ENCODE results near the gene SERAC1.

The SERAC1 gene

DNA sequence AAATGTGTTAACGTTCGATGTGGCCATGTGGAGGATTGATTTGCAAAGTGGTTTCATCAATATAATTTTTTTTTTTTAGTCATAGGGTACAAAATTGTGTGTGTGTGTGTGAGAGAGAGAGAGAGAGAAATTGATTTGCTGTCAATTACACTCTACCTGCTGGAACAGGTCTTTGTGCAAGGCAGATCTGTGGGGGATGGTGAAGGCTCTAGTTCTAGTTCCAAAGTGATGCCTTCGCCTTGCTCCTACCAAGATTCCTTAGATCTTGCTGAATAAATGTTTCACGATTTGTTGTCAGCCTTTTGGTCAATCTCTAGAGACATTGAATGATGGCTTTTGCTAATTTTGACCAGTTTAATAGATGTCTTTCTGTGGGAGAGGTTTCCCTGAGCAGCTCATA lies 64.8 kb downstream of the SERAC1 start:
- no peak overlapping the region for H3K4me3 ChIP-seq (ENCODE audit: low read length)
- peaks cover 5% of the 10 kb centered on the region for H3K4me1 ChIP-seq (ENCODE audit: insufficient read depth, low read length)
- H3K36me3 ChIP-seq (ENCODE audit: insufficient read depth, low read length), result peaks cover 3% of the 10 kb centered on the region

DNA sequence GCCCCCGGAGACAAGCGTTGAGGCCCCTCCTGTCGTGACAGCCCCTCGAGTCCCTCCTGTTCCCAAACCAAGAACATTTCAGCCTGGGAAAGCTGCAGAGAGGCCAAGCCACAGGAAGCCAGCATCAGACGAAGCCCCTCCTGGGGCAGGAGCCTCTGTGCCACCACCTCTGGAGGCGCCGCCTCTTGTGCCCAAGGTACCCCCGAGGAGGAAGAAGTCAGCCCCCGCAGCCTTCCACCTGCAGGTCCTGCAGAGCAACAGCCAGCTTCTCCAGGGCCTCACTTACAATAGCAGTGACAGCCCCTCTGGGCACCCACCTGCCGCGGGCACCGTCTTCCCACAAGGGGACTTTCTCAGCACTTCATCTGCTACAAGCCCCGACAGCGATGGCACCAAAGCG lies 72.4 kb downstream of the SERAC1 start:
- Histone ChIP-seq H3K4me1 (ENCODE audit: insufficient read depth, low read length) (peaks cover 5% of the 10 kb centered on the region), H2AFZ (ENCODE audit: low read depth, low read length) (no peak overlapping the region), H3K9me3 (ENCODE audit: low read length) (peaks cover 2% of the 10 kb centered on the region), H3K36me3 (ENCODE audit: insufficient read depth, low read length) (peaks cover 19% of the 10 kb centered on the region), H3K4me3 (ENCODE audit: low read length) (no peak overlapping the region), H3K27me3 (ENCODE audit: insufficient read depth, low read length) (no peaks in the 10 kb centered on the region)

More for the DNA sequence above, 64.8 kb downstream of the SERAC1 start:
- H2AFZ ChIP-seq (ENCODE audit: low read depth, low read length), result no peak overlapping the region
- peaks cover 1% of the 10 kb centered on the region for H3K9me3 ChIP-seq (ENCODE audit: low read length)
- H3K27me3 ChIP-seq (ENCODE audit: insufficient read depth, low read length), result no peaks in the 10 kb centered on the region

GRCh38 chr6:158095031-158095430 lies 73.0 kb downstream of the SERAC1 start:
- Histone ChIP-seq H3K36me3 (ENCODE audit: insufficient read depth, low read length) (peaks cover 19% of the 10 kb centered on the region), H3K27me3 (ENCODE audit: insufficient read depth, low read length) (no peaks in the 10 kb centered on the region), H2AFZ (ENCODE audit: low read depth, low read length) (no peak overlapping the region), H3K9me3 (ENCODE audit: low read length) (peaks cover 2% of the 10 kb centered on the region), H3K4me1 (ENCODE audit: insufficient read depth, low read length) (peaks cover 5% of the 10 kb centered on the region), H3K4me3 (ENCODE audit: low read length) (no peak overlapping the region)

GRCh38 chr6:158092806-158093205 lies 75.3 kb downstream of the SERAC1 start:
- peaks cover 21% of the 10 kb centered on the region for H3K36me3 ChIP-seq (ENCODE audit: insufficient read depth, low read length)

DNA sequence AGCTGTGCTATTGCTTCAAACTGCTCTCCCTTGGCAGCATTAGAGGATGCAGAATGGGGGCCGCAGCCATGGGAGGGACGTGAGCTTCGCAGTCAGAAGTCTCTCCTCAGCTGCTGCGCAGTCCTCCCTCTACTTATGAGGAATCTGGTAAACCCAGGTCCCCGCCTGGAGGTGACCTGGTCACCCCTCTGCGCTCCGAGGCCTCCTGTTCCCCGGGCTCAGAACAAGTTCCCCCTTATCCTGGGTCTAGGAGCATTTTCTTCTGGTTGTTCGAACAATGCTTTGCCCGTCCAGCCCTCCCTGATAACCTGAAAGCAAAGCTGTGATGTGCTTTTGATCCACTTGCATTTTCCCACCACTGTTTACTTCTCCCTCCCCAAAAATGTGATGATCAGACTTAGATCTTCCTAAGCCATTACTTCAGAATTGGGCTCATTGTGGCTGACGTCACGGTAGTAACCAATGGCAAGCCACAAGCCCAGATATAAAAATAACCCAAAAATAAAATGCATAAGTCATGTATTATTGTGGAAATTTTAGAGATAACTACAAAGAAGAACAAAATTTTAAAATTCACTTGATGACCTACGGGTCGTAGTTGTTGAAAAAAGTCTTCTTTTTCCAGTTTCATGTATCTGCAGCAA lies 80.7 kb downstream of the SERAC1 start:
- no peaks in the 10 kb centered on the region for H3K27me3 ChIP-seq (ENCODE audit: insufficient read depth, low read length)
- no peaks in the 10 kb centered on the region for H3K4me1 ChIP-seq (ENCODE audit: insufficient read depth, low read length)
- no peak overlapping the region for H2AFZ ChIP-seq (ENCODE audit: low read depth, low read length)
- no peaks in the 10 kb centered on the region for H3K9me3 ChIP-seq (ENCODE audit: low read length)
- no peak overlapping the region for H3K4me3 ChIP-seq (ENCODE audit: low read length)
- H3K36me3 ChIP-seq (ENCODE audit: insufficient read depth, low read length), result peaks cover 2% of the 10 kb centered on the region

More at GRCh38 chr6:158092806-158093205, 75.3 kb downstream of the SERAC1 start:
- H3K4me1 ChIP-seq (ENCODE audit: insufficient read depth, low read length), result no peaks in the 10 kb centered on the region
- H3K4me3 ChIP-seq (ENCODE audit: low read length), result no peak overlapping the region
- H2AFZ ChIP-seq (ENCODE audit: low read depth, low read length), result no peak overlapping the region
- H3K9me3 ChIP-seq (ENCODE audit: low read length), result peaks cover 2% of the 10 kb centered on the region
- H3K27me3 ChIP-seq (ENCODE audit: insufficient read depth, low read length), result no peaks in the 10 kb centered on the region

DNA sequence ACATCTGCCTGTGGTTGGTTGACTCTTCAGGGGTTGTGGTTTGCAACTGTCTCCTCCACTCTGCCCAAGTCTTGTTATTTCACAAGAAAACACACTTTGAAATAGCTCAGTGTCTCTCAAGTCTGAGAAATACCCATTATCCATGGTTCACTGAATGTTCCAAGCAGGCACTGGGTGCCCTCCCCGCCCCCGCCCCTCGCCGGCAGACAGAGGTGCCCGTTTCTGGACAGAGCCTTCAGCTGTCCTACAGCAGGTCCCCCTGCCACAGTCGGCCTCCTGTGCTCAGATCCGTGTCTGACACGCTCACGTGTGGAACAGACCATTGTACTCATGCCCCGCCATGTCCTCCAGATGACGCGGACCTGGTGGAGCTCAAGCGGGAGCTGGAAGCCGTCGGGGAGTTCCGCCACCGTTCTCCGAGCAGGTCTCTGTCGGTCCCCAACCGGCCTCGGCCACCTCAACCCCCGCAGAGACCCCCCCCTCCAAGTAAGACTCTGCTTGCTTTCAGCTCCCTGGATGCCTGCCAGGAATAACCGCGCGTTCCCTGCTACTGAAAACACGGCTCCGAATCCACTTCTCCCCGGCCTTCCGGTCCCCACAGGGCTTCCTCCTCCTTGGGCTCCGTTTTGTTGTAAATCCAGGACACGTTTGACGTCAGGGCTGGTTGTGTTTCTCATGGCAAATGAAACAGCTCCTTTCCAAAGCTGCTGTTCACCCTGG lies 81.4 kb downstream of the SERAC1 start:
- Histone ChIP-seq H3K36me3 (ENCODE audit: insufficient read depth, low read length) (peaks cover 2% of the 10 kb centered on the region), H3K27me3 (ENCODE audit: insufficient read depth, low read length) (no peaks in the 10 kb centered on the region), H2AFZ (ENCODE audit: low read depth, low read length) (no peak overlapping the region), H3K4me3 (ENCODE audit: low read length) (no peak overlapping the region), H3K4me1 (ENCODE audit: insufficient read depth, low read length) (no peaks in the 10 kb centered on the region), H3K9me3 (ENCODE audit: low read length) (no peaks in the 10 kb centered on the region)

DNA sequence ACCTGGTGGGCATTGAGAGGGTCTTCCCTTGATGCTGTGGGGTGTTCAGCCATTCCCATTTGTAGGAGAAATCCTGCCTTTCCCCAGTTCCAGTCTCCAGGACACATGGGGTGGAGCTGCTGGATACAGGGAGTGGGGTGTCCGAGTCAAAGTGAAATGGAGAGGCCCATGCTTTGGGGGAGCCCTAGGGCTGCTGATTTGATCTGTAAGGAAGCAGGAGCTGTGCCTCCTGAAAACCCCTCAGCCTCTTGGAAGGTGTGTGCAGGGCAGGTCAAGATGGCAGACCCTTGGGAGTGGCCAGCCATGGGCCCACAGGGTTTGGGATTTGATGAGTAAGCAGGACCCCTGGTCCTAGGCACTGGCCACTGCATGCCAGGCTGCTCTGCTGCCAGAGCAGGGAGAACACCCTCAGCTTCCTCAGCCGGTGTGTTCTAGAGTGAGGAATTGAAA lies 82.0 kb downstream of the SERAC1 start:
- Histone ChIP-seq H3K4me1 (ENCODE audit: insufficient read depth, low read length) (no peaks in the 10 kb centered on the region), H3K27me3 (ENCODE audit: insufficient read depth, low read length) (no peaks in the 10 kb centered on the region), H3K36me3 (ENCODE audit: insufficient read depth, low read length) (peaks cover 2% of the 10 kb centered on the region), H3K9me3 (ENCODE audit: low read length) (no peaks in the 10 kb centered on the region), H3K4me3 (ENCODE audit: low read length) (no peak overlapping the region), H2AFZ (ENCODE audit: low read depth, low read length) (no peak overlapping the region)

GRCh38 chr6:158085261-158086053 lies 82.6 kb downstream of the SERAC1 start:
- Histone ChIP-seq H2AFZ (ENCODE audit: low read depth, low read length) (no peak overlapping the region), H3K36me3 (ENCODE audit: insufficient read depth, low read length) (peaks cover 2% of the 10 kb centered on the region), H3K9me3 (ENCODE audit: low read length) (no peaks in the 10 kb centered on the region), H3K4me3 (ENCODE audit: low read length) (no peak overlapping the region), H3K4me1 (ENCODE audit: insufficient read depth, low read length) (no peaks in the 10 kb centered on the region), H3K27me3 (ENCODE audit: insufficient read depth, low read length) (no peaks in the 10 kb centered on the region)

DNA sequence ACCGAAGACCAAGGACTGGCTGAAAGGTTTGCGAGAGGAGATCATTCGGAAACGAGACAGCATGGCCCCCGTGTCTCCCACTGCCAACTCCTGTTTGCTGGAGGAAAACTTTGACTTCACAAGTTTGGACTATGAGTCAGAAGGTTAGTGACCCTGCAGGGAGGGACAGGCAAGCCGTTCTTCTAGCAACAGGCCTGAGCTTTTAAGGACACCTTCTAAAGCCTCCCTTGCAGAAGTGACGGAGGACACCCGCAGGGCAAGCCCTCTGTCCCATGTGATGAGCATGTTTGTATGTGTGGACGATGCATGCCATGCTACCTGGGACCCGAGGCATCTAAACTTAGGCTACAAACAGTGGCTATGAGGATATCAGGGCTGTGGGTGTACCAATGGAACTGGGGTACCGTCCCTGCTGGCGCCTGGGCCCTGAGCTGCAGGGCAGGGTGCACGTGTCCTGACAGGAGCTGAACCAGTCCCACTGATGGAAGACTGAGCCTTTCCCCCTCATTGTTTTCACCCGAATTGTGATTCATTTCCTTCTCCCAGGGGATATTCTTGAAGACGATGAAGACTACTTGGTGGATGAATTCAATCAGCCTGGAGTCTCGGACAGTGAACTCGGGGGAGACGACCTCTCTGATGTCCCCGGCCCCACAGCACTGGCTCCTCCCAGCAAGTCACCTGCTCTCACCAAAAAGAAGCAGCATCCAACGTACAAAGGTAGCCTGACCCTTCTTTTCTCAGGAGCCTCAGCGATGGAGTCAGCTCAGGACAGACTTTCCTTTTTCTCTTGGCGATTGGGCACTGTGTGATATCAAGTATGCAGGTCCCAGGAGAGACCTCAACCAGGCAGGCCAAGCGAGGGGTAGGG lies 84.4 kb downstream of the SERAC1 start:
- Histone ChIP-seq H3K36me3 (ENCODE audit: insufficient read depth, low read length) (no peaks in the 10 kb centered on the region), H3K27me3 (ENCODE audit: insufficient read depth, low read length) (no peaks in the 10 kb centered on the region), H2AFZ (ENCODE audit: low read depth, low read length) (no peak overlapping the region), H3K9me3 (ENCODE audit: low read length) (no peaks in the 10 kb centered on the region), H3K4me1 (ENCODE audit: insufficient read depth, low read length) (no peaks in the 10 kb centered on the region), H3K4me3 (ENCODE audit: low read length) (no peak overlapping the region)

DNA sequence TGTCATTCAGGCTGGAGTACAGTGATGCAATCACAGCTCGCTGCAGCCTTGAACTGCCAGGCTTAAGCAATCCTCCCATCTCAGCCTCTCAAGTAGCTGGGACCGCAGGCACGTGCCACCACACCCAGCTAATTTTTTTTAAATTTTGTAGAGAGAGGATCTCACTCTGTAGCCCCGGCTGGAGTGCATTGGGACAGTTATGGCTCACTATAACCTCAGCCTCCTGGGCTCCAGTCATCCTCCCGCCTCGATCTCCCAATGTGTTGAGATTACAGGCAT lies 86.5 kb downstream of the SERAC1 start:
- Histone ChIP-seq H2AFZ (ENCODE audit: low read depth, low read length) (no peak overlapping the region), H3K4me3 (ENCODE audit: low read length) (no peak overlapping the region), H3K9me3 (ENCODE audit: low read length) (no peaks in the 10 kb centered on the region), H3K27me3 (ENCODE audit: insufficient read depth, low read length) (no peaks in the 10 kb centered on the region), H3K4me1 (ENCODE audit: insufficient read depth, low read length) (no peaks in the 10 kb centered on the region), H3K36me3 (ENCODE audit: insufficient read depth, low read length) (no peaks in the 10 kb centered on the region)

- H3K27me3 ChIP-seq (ENCODE audit: insufficient read depth, low read length), result no peaks in the 10 kb centered on the region
- H3K36me3 ChIP-seq (ENCODE audit: insufficient read depth, low read length), result no peaks in the 10 kb centered on the region
- no peaks in the 10 kb centered on the region for H3K4me1 ChIP-seq (ENCODE audit: insufficient read depth, low read length)
- no peak overlapping the region for H2AFZ ChIP-seq (ENCODE audit: low read depth, low read length)
- H3K4me3 ChIP-seq (ENCODE audit: low read length), result no peak overlapping the region
- no peaks in the 10 kb centered on the region for H3K9me3 ChIP-seq (ENCODE audit: low read length)
Observed at GRCh38 chr6:158080849-158081656, 87.0 kb downstream of the SERAC1 start.

DNA sequence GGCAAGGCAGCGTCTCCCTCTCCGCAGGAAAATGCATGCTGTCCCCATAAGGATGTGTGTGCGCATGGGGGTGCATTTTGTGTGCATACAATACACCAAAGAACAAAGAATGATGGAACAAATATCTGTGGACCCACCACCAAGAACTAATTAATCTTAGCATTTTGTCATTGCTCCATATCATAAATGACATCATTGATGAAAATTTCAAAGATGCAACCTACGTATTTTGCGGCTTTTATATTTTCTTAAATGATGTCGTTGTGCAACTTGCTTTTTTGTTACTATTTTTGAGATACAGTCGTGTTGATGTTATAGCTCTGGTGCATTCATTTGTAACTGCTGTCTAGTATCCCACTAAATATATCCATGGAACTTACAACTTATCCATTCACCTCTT lies 89.7 kb downstream of the SERAC1 start:
- Histone ChIP-seq H2AFZ (ENCODE audit: low read depth, low read length) (no peak overlapping the region), H3K9me3 (ENCODE audit: low read length) (no peaks in the 10 kb centered on the region), H3K4me3 (ENCODE audit: low read length) (no peak overlapping the region), H3K36me3 (ENCODE audit: insufficient read depth, low read length) (no peaks in the 10 kb centered on the region), H3K27me3 (ENCODE audit: insufficient read depth, low read length) (no peaks in the 10 kb centered on the region), H3K4me1 (ENCODE audit: insufficient read depth, low read length) (no peaks in the 10 kb centered on the region)
